ENCODE measurements around the gene SNTN.

GRCh38 chr3:63679186-63679585 is 26.7 kb downstream of the SNTN start:
- TF ChIP-seq CTCF (IDR thresholded peaks at IDR 0.05) (no peak), POLR2A (IDR thresholded peaks at IDR 0.05) (no peak)
